Naive B cell (primary cell): Measurements from ENCODE around the gene RNF144A. TPM values are rescaled to one million over a fixed set of nuclear protein-coding genes. Genes with fewer than 3 reads are reported as not detected.

Experiments used
- ATAC-seq, 2 donors: fragments of 150-1000 bp; cut with Tn5 transposase; 2 replicates each; pipeline ENCODE4 v1.10.0; 2021; ENCODE audit warnings: low read depth in 2 of 2, mild to moderate bottlenecking in 2 of 2, moderate library complexity in 2 of 2
- DNase-seq: peaks from one replicate; pipeline ENCODE4 v3.0.0; 2022
- H3K27ac Mint-ChIP-seq, 6 donors: one replicate each; pipeline ENCODE4 v1.8.0; 2020 to 2022; ENCODE audit warnings: mild to moderate bottlenecking in 6 of 6, mixed read lengths in 6 of 6, moderate library complexity in 5 of 6, inconsistent platforms in 2 of 6
- H3K27me3 Mint-ChIP-seq, 3 donors: one replicate each; pipeline ENCODE4 v1.8.0; 2021 to 2022; ENCODE audit warnings: mixed read lengths in 3 of 3, mild to moderate bottlenecking in 1 of 3
- H3K36me3 Mint-ChIP-seq, 2 donors: one replicate each; pipeline ENCODE4 v1.8.0; 2020 to 2022; ENCODE audit warnings: mixed read lengths in 2 of 2, inconsistent platforms in 1 of 2, mild to moderate bottlenecking in 1 of 2
- H3K4me1 Mint-ChIP-seq, 3 donors: one replicate each; pipeline ENCODE4 v1.8.0; 2020 to 2022; ENCODE audit warnings: mixed read lengths in 3 of 3, inconsistent platforms in 1 of 3, mild to moderate bottlenecking in 1 of 3, moderate library complexity in 1 of 3
- H3K4me3 Mint-ChIP-seq, 8 donors: one replicate each; pipeline ENCODE4 v1.8.0; 2020 to 2022; ENCODE audit warnings: mild to moderate bottlenecking in 8 of 8, mixed read lengths in 8 of 8, moderate library complexity in 8 of 8, inconsistent platforms in 2 of 8
- H3K9me3 Mint-ChIP-seq, 7 donors: one replicate each; pipeline ENCODE4 v1.8.0; 2020 to 2022; ENCODE audit warnings: mixed read lengths in 7 of 7, mild to moderate bottlenecking in 5 of 7, inconsistent platforms in 2 of 7, moderate library complexity in 1 of 7
- polyA plus RNA-seq, 6 donors: library from polyadenylated mRNA; unstranded; fragments of 300-500 nt; fragmentation: Illumina TruSeq; gene quantifications; one replicate each; pipeline ENCODE4 v1.2.3, GENCODE V29; 2021; ENCODE audit warnings: low read depth in 6 of 6

RNF144A gene
- polyA plus RNA-seq, 6 donors from 2014 or later, result 0.04 to 0.92 (median 0.16) TPM; not detected in 1

- H3K36me3 Mint-ChIP-seq, result no peaks in the 10 kb centered on the region
- H3K9me3 Mint-ChIP-seq, result peaks cover 0 to 8% (median 0%) of the 10 kb centered on the region in 7 donors
- H3K4me1 Mint-ChIP-seq, result no peaks in the 10 kb centered on the region
- H3K4me3 Mint-ChIP-seq, result peak overlapping the region in 1 of 8 donors; percentile 39
- ATAC-seq (peak; percentile 67 to 76), DNase-seq (peak; percentile 49)
- no peak overlapping the region for H3K27ac Mint-ChIP-seq
- peaks cover 0 to 22% (median 0%) of the 10 kb centered on the region in 3 donors for H3K27me3 Mint-ChIP-seq
These were observed 120.4 kb downstream of the RNF144A start for GRCh38 chr2:7037340-7038333.

GRCh38 chr2:7040547-7040946, 123.3 kb downstream of the RNF144A start:
- no peak overlapping the region for H3K4me3 Mint-ChIP-seq
- H3K27ac Mint-ChIP-seq, result peak overlapping the region in 1 of 6 donors; percentile 52
- no peaks in the 10 kb centered on the region for H3K36me3 Mint-ChIP-seq
- peaks cover 0 to 8% (median 0%) of the 10 kb centered on the region in 7 donors for H3K9me3 Mint-ChIP-seq
- DNase-seq (no peak), ATAC-seq (no peak)
- peaks cover 6 to 10% (median 6%) of the 10 kb centered on the region in 3 donors for H3K4me1 Mint-ChIP-seq
- H3K27me3 Mint-ChIP-seq, result peaks cover 7 to 28% (median 14%) of the 10 kb centered on the region in 3 donors

- DNase-seq (no peak), ATAC-seq (no peak)
- Mint-ChIP-seq H3K27me3 (peaks cover 7 to 36% (median 20%) of the 10 kb centered on the region in 3 donors), H3K36me3 (no peaks in the 10 kb centered on the region), H3K9me3 (peaks cover 0 to 8% (median 0%) of the 10 kb centered on the region in 7 donors), H3K27ac (no peak overlapping the region), H3K4me1 (peaks cover 6 to 10% (median 6%) of the 10 kb centered on the region in 3 donors), H3K4me3 (no peak overlapping the region)
These were observed 124.2 kb downstream of the RNF144A start for GRCh38 chr2:7041421-7041820.

- Mint-ChIP-seq H3K4me3 (no peak overlapping the region), H3K27me3 (peaks cover 22 to 51% (median 38%) of the 10 kb centered on the region in 3 donors), H3K9me3 (peaks cover 0 to 6% (median under 1%) of the 10 kb centered on the region in 7 donors), H3K27ac (no peak overlapping the region), H3K36me3 (peaks cover 0 to 7% of the 10 kb centered on the region in 2 donors), H3K4me1 (peaks cover 7 to 10% (median 10%) of the 10 kb centered on the region in 3 donors)
- DNase-seq (no peak), ATAC-seq (no peak)
These were observed 126.5 kb downstream of the RNF144A start for GRCh38 chr2:7043690-7044089.

GRCh38 chr2:7044253-7045250, 127.3 kb downstream of the RNF144A start:
- ATAC-seq, result no peak
- H3K4me1 Mint-ChIP-seq, result peaks cover 10 to 14% (median 11%) of the 10 kb centered on the region in 3 donors
- no peak overlapping the region for H3K27ac Mint-ChIP-seq
- peaks cover 26 to 53% (median 43%) of the 10 kb centered on the region in 3 donors for H3K27me3 Mint-ChIP-seq
- peak; percentile 41 for DNase-seq
- no peak overlapping the region for H3K4me3 Mint-ChIP-seq
- H3K36me3 Mint-ChIP-seq, result peaks cover 0 to 7% of the 10 kb centered on the region in 2 donors
- H3K9me3 Mint-ChIP-seq, result peaks cover 0 to 9% (median 2%) of the 10 kb centered on the region in 7 donors

- H3K27ac Mint-ChIP-seq, result peak overlapping the region in 1 of 6 donors; percentile 20
- peaks cover 5 to 15% of the 10 kb centered on the region in 2 donors for H3K36me3 Mint-ChIP-seq
- no peak overlapping the region for H3K4me3 Mint-ChIP-seq
- DNase-seq (no peak), ATAC-seq (no peak)
- peaks cover 20% of the 10 kb centered on the region in 3 donors for H3K4me1 Mint-ChIP-seq
- peaks cover 3 to 20% (median 11%) of the 10 kb centered on the region in 7 donors for H3K9me3 Mint-ChIP-seq
- H3K27me3 Mint-ChIP-seq, result peaks cover 26 to 58% (median 50%) of the 10 kb centered on the region in 3 donors
These were observed 128.7 kb downstream of the RNF144A start for GRCh38 chr2:7045601-7046590.

- no peak for ATAC-seq
- no peak overlapping the region for H3K27ac Mint-ChIP-seq
- H3K27me3 Mint-ChIP-seq, result peaks cover 26 to 63% (median 55%) of the 10 kb centered on the region in 3 donors
- peaks cover 32 to 38% (median 36%) of the 10 kb centered on the region in 3 donors for H3K4me1 Mint-ChIP-seq
- peaks cover 5 to 18% of the 10 kb centered on the region in 2 donors for H3K36me3 Mint-ChIP-seq
- H3K4me3 Mint-ChIP-seq, result no peak overlapping the region
- no peak for DNase-seq
- peaks cover 3 to 20% (median 16%) of the 10 kb centered on the region in 7 donors for H3K9me3 Mint-ChIP-seq
These were observed 130.4 kb downstream of the RNF144A start for GRCh38 chr2:7047661-7048060.

- Mint-ChIP-seq H3K36me3 (peaks cover 5 to 18% of the 10 kb centered on the region in 2 donors), H3K4me3 (no peak overlapping the region), H3K27ac (peak overlapping the region in 1 of 6 donors; percentile 47), H3K9me3 (peaks cover 3 to 20% (median 16%) of the 10 kb centered on the region in 7 donors), H3K27me3 (peaks cover 26 to 63% (median 55%) of the 10 kb centered on the region in 3 donors), H3K4me1 (peaks cover 35 to 50% (median 37%) of the 10 kb centered on the region in 3 donors)
- ATAC-seq, result no peak
- DNase-seq, result no peak
These were observed 131.6 kb downstream of the RNF144A start for GRCh38 chr2:7048762-7049294.

GRCh38 chr2:7052404-7052803, 135.2 kb downstream of the RNF144A start:
- H3K27me3 Mint-ChIP-seq, result peaks cover 12 to 29% (median 29%) of the 10 kb centered on the region in 3 donors
- peak overlapping the region; percentile 23 to 89 (median 60) for H3K4me3 Mint-ChIP-seq
- H3K9me3 Mint-ChIP-seq, result peaks cover 3 to 20% (median 16%) of the 10 kb centered on the region in 7 donors
- H3K36me3 Mint-ChIP-seq, result peaks cover 5 to 12% of the 10 kb centered on the region in 2 donors
- peaks cover 25 to 49% (median 27%) of the 10 kb centered on the region in 3 donors for H3K4me1 Mint-ChIP-seq
- ATAC-seq (peak; percentile 73 to 81), DNase-seq (peak; percentile 54)
- peak overlapping the region in 3 of 6 donors; percentile 48 to 70 (median 52) for H3K27ac Mint-ChIP-seq

- H3K36me3 Mint-ChIP-seq, result peaks cover 5 to 12% of the 10 kb centered on the region in 2 donors
- peaks cover 27 to 47% (median 30%) of the 10 kb centered on the region in 3 donors for H3K4me1 Mint-ChIP-seq
- DNase-seq (no peak), ATAC-seq (no peak)
- peaks cover 4 to 17% (median 16%) of the 10 kb centered on the region in 3 donors for H3K27me3 Mint-ChIP-seq
- peak overlapping the region in 2 of 8 donors; percentile 8 to 20 for H3K4me3 Mint-ChIP-seq
- no peak overlapping the region for H3K27ac Mint-ChIP-seq
- peaks cover 3 to 19% (median 16%) of the 10 kb centered on the region in 7 donors for H3K9me3 Mint-ChIP-seq
These were observed 136.5 kb downstream of the RNF144A start for GRCh38 chr2:7053650-7054265.

GRCh38 chr2:7057865-7058400, 140.7 kb downstream of the RNF144A start:
- Mint-ChIP-seq H3K36me3 (peaks cover 6 to 10% of the 10 kb centered on the region in 2 donors), H3K9me3 (peaks cover 0 to 4% (median 2%) of the 10 kb centered on the region in 7 donors), H3K4me3 (peak overlapping the region in 7 of 8 donors; percentile 17 to 86 (median 51)), H3K4me1 (peaks cover 13 to 20% (median 18%) of the 10 kb centered on the region in 3 donors), H3K27me3 (peaks cover under 1 to 18% (median 5%) of the 10 kb centered on the region in 3 donors), H3K27ac (peak overlapping the region; percentile 4 to 95 (median 64))
- DNase-seq (peak; percentile 56), ATAC-seq (peak; percentile 86 to 95)
